SU-DHL-6 (cell line): Measurements from ENCODE around the gene ETFBKMT.

ENCODE experiments used
- H2AFZ ChIP-seq: fragments of 200-600 bp; sonication (generic); 2 replicates; pipeline ENCODE4 v1.6.1; 2014; ENCODE audit warnings: low read depth, mild to moderate bottlenecking, moderate library complexity, mixed read lengths, antibody characterized with exemption, low read length; ENCODE audit not compliant: severe bottlenecking
- H3F3A ChIP-seq: fragments of 200-600 bp; shearing (Covaris generic); 2 replicates; pipeline ENCODE4 v1.6.0; 2016; ENCODE audit warnings: antibody characterized with exemption, mild to moderate bottlenecking; ENCODE audit not compliant: insufficient read depth
- H3K27ac ChIP-seq: fragments of 200-600 bp; sonication (generic); 2 replicates; pipeline ENCODE4 v1.5.1; 2016; ENCODE audit warnings: low read depth, mild to moderate bottlenecking, low read length, moderate library complexity, mixed read lengths
- H3K27me3 ChIP-seq: fragments of 200-600 bp; sonication (generic), shearing (Covaris generic); 2 replicates; pipeline ENCODE4 v1.6.0; 2014; ENCODE audit warnings: mild to moderate bottlenecking, low read length
- H3K36me3 ChIP-seq: fragments of 200-600 bp; sonication (generic); 2 replicates; pipeline ENCODE4 v1.6.1; 2014; ENCODE audit warnings: mild to moderate bottlenecking, low read length, mixed read lengths
- H3K4me2 ChIP-seq: fragments of 300-600, 200-600 bp; shearing (Covaris generic), sonication (generic); 2 replicates; pipeline ENCODE4 v1.6.0; 2014; ENCODE audit warnings: low read length, low read depth, mild to moderate bottlenecking; ENCODE audit not compliant: poor library complexity, severe bottlenecking
- H3K4me3 ChIP-seq: fragments of 200-600 bp; sonication (generic); 2 replicates; pipeline ENCODE4 v1.5.1; 2014; ENCODE audit warnings: antibody characterized with exemption, low read length, mild to moderate bottlenecking, mixed read lengths; ENCODE audit not compliant: insufficient read depth, poor library complexity, severe bottlenecking
- H3K79me2 ChIP-seq: fragments of 200-600 bp; sonication (generic); 2 replicates; pipeline ENCODE4 v1.6.1; 2014; ENCODE audit warnings: mild to moderate bottlenecking, low read length, moderate library complexity; ENCODE audit not compliant: insufficient read depth
- H3K9ac ChIP-seq: fragments of 200-600 bp; sonication (generic); 2 replicates; pipeline ENCODE4 v1.7.0; 2014; ENCODE audit warnings: mild to moderate bottlenecking, low read length
- H3K9me2 ChIP-seq: fragments of 200-600 bp; sonication (generic); replicated peaks from 2 replicates; pipeline ENCODE4 v1.6.1; 2014; ENCODE audit warnings: low read length; ENCODE audit not compliant: insufficient read depth
- H3K9me3 ChIP-seq: fragments of 200-600 bp; sonication (generic); 2 replicates; pipeline ENCODE4 v1.6.1; 2014; ENCODE audit warnings: low read length, mixed read lengths; ENCODE audit not compliant: insufficient read depth
- H4K20me1 ChIP-seq: fragments of 200-600 bp; sonication (generic); 2 replicates; pipeline ENCODE4 v1.6.1; 2014; ENCODE audit warnings: low read depth, mild to moderate bottlenecking, antibody characterized with exemption, low read length, moderate library complexity, mixed read lengths
- EZH2phosphoT487 ChIP-seq: fragments of 200-600 bp; sonication (generic), shearing (Covaris generic); conservative IDR thresholded peaks from 2 replicates; pipeline ENCODE4 v1.6.1; 2018; ENCODE audit warnings: mild to moderate bottlenecking, antibody characterized with exemption, low read length, moderate library complexity, mixed read lengths
- TF ChIP-seq, protein P1 (sequence below): fragments of 200-600 bp; sonication (generic); IDR thresholded peaks from one replicate; pipeline ENCODE4 v1.5.1; 2017; ENCODE audit warnings: antibody characterized with exemption, mild to moderate bottlenecking, low read length, moderate library complexity; ENCODE audit not compliant: insufficient read depth, poor library complexity, severe bottlenecking

ETFBKMT gene

DNA sequence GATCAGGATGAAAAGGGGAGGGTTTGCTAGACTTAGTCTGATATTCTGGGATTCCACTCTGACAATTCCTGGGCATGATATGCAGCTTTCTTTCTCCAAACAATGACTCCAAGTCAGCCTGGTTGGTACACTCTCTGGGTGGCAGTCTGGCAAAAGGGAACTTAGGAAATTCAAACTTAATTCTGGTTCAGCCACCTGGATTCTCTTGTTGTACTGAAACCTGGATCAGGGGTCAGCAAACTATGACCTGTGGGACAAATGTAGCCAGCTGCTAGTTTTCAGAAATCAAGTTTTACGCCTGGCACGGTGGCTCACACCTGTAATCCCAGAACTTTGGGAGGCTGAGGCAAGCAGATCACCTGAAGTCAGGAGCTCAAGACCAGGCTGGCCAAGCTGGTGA, 63.1 kb downstream of the ETFBKMT start:
- no peaks in the 10 kb centered on the region for H4K20me1 ChIP-seq
- no peak overlapping the region for H3K4me3 ChIP-seq
- no peaks in the 10 kb centered on the region for H3K9me2 ChIP-seq
- H3K79me2 ChIP-seq: no peaks in the 10 kb centered on the region
- peaks cover 11% of the 10 kb centered on the region for H3F3A ChIP-seq
- no peaks in the 10 kb centered on the region; the same call in 1 of the 2 replicates for H3K36me3 ChIP-seq
- no peak overlapping the region for H2AFZ ChIP-seq
- H3K9ac ChIP-seq: no peak overlapping the region
- TF ChIP-seq EZH2phosphoT487: no peak
- TF ChIP-seq, protein P1, sequence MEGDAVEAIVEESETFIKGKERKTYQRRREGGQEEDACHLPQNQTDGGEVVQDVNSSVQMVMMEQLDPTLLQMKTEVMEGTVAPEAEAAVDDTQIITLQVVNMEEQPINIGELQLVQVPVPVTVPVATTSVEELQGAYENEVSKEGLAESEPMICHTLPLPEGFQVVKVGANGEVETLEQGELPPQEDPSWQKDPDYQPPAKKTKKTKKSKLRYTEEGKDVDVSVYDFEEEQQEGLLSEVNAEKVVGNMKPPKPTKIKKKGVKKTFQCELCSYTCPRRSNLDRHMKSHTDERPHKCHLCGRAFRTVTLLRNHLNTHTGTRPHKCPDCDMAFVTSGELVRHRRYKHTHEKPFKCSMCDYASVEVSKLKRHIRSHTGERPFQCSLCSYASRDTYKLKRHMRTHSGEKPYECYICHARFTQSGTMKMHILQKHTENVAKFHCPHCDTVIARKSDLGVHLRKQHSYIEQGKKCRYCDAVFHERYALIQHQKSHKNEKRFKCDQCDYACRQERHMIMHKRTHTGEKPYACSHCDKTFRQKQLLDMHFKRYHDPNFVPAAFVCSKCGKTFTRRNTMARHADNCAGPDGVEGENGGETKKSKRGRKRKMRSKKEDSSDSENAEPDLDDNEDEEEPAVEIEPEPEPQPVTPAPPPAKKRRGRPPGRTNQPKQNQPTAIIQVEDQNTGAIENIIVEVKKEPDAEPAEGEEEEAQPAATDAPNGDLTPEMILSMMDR: no peak
- H3K27ac ChIP-seq: no peak overlapping the region
- H3K27me3 ChIP-seq: no peaks in the 10 kb centered on the region
- H3K4me2 ChIP-seq: no peak overlapping the region
- no peaks in the 10 kb centered on the region for H3K9me3 ChIP-seq
